Measurements from ENCODE around the gene TMEM132D. TPM values are rescaled to one million over a fixed set of nuclear protein-coding genes. Genes with fewer than 3 reads are reported as not detected.
"Not testable (repeated sequence)": the region's sequence is repeated elsewhere in the genome, so short reads cannot be mapped to it uniquely, and the experiment has no call there.

The TMEM132D gene
- total RNA-seq, 2 experiments from 2014 or later: not detected

DNA sequence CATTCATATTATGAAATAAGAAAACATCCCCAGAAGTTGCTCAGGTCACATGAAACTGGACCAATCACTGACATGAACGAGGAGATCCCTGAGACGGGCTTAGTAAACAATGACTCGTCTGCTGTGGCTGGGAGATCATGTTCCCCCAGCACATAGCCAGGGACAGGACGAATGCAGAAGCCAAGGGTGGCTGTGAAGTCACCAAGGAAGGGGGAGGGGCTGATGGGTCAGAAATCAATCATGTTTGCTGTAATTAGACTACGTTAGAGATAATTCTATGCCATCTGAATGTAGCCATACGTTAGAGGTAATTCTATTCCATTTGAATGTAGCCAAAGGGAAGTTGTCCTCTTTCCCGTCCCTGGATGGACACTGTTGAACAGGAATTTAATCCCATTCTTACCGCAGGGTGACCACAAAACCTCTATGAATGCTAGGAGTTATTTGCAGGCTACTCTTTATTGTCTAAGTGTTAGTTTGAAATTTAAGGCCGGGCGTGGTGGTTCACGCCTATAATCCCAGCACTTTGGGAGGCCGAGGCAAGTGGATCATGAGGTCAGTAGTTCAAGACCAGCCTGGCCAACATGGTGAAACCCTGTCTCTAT is 332.9 kb downstream of the TMEM132D start:
- DNase-seq: no peak
- intact Hi-C loops (cut with micrococcal nuclease): no loop called here
- CTCF ChIA-PET: no interaction called here
- H3K27me3 Mint-ChIP-seq: no peaks in the 10 kb centered on the region
- no peaks in the 10 kb centered on the region for H3K36me3 Mint-ChIP-seq
- POLR2A ChIA-PET: no interaction called here
- H3K4me1 Mint-ChIP-seq (ENCODE audit: low read depth): no peaks in the 10 kb centered on the region
- H3K27ac Mint-ChIP-seq: no peak overlapping the region
- H3K9me3 Mint-ChIP-seq: peaks cover 11% of the 10 kb centered on the region
- H3K4me3 Mint-ChIP-seq: no peak overlapping the region

DNA sequence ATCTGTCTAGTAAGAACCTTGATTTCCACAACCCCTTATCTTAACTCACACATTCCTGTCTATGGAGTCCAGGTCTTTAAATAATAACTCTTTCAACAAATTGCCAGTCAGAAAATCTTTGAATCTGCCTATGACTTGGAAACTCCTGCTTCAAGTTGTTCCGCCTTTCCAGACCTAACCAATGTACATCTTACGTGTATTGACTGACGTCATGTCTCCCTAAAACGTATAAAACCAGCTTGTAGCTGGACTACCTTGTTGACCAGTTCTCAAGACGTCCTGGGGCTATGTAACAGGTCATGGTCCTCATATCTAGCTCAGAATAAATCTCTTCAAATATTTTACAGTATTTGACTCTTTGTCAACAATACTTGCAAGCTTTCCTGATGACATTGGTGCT is 337.0 kb downstream of the TMEM132D start:
- no peak overlapping the region for H3K4me3 Mint-ChIP-seq
- POLR2A ChIA-PET: no interaction called here
- intact Hi-C loops (cut with micrococcal nuclease): no loop called here

DNA sequence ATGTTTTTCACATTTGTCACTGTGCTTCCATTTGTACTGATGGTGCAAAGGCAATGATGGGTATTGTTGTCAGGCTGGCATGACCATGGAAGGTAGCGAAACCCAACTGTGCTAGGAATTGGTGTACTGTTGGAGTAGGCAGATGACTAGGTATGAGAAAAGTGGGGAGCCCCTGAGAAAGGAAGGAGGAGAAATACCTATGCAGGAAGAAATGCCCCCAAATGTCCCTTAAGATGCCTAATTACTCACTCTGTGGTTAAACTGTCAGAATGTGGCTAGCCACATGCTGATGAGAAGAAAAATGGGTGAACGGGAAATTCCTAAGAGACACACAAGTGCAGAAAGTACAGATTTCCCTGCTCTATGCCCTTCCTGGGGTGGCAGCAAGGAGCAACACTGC is 339.1 kb downstream of the TMEM132D start:
- no peak overlapping the region for H3K27ac Mint-ChIP-seq
- no peak overlapping the region for H3K4me3 Mint-ChIP-seq
- H3K9me3 Mint-ChIP-seq: peaks cover 4% of the 10 kb centered on the region
- H3K4me1 Mint-ChIP-seq (ENCODE audit: low read depth): no peaks in the 10 kb centered on the region
- DNase-seq: no peak
- intact Hi-C loops (cut with micrococcal nuclease): no loop called here
- H3K27me3 Mint-ChIP-seq: no peaks in the 10 kb centered on the region
- CTCF ChIA-PET: no interaction called here
- POLR2A ChIA-PET: no interaction called here
- no peaks in the 10 kb centered on the region for H3K36me3 Mint-ChIP-seq

More for the DNA sequence above, 337.0 kb downstream of the TMEM132D start:
- H3K36me3 Mint-ChIP-seq: no peaks in the 10 kb centered on the region
- CTCF ChIA-PET: no interaction called here
- no peak overlapping the region for H3K27ac Mint-ChIP-seq
- H3K27me3 Mint-ChIP-seq: no peaks in the 10 kb centered on the region
- no peak for DNase-seq
- H3K4me1 Mint-ChIP-seq (ENCODE audit: low read depth): no peaks in the 10 kb centered on the region
- H3K9me3 Mint-ChIP-seq: peaks cover 9% of the 10 kb centered on the region

DNA sequence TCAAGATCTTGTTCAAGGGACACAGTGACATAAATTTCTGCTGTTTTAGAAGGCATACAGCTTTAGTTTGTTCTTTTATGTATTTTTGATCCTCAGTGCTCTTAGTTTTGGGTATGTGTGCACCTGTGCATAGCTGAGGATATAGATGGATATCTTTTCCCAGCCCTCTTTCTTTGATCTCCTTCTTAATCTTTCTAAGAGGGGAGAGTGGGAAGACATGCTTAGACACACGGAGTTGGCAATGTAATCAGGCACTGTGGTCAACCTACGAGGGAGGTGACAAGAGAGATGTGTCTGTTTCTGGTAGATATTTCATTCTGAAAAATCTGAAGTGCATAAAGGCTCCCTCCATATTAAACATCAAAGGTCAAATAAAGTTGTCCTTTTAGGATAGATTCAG is 340.6 kb downstream of the TMEM132D start:
- intact Hi-C loops (cut with micrococcal nuclease): no loop called here
- Mint-ChIP-seq H3K4me1 (ENCODE audit: low read depth) (no peaks in the 10 kb centered on the region), H3K27me3 (no peaks in the 10 kb centered on the region), H3K36me3 (no peaks in the 10 kb centered on the region), H3K27ac (no peak overlapping the region), H3K9me3 (peaks cover 6% of the 10 kb centered on the region), H3K4me3 (no peak overlapping the region)
- POLR2A ChIA-PET: no interaction called here
- CTCF ChIA-PET: no interaction called here
- no peak for DNase-seq

DNA sequence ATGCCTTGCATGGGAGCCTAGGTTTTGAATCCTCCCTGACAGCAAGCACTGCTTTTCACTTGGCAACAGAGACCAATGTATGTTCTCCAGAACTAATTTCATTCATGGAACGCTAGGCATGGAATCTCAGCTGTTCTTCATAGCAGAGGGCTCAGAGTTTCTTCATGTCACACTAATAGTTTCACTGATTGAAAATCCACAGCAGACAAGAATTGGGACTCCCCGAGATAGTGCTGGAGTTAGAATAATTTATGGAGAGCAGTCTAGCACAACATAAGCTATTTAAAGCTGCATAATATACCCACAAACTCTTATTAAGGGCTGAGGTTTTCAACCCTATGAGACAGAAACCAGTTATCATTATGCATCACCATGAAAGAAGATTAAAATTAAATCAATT is 342.5 kb downstream of the TMEM132D start:
- Mint-ChIP-seq H3K4me1 (ENCODE audit: low read depth) (no peaks in the 10 kb centered on the region), H3K27ac (no peak overlapping the region), H3K4me3 (no peak overlapping the region), H3K9me3 (peaks cover 6% of the 10 kb centered on the region), H3K27me3 (no peaks in the 10 kb centered on the region), H3K36me3 (no peaks in the 10 kb centered on the region)
- intact Hi-C loops (cut with micrococcal nuclease): no loop called here
- POLR2A ChIA-PET: no interaction called here
- no peak for DNase-seq
- CTCF ChIA-PET: no interaction called here

DNA sequence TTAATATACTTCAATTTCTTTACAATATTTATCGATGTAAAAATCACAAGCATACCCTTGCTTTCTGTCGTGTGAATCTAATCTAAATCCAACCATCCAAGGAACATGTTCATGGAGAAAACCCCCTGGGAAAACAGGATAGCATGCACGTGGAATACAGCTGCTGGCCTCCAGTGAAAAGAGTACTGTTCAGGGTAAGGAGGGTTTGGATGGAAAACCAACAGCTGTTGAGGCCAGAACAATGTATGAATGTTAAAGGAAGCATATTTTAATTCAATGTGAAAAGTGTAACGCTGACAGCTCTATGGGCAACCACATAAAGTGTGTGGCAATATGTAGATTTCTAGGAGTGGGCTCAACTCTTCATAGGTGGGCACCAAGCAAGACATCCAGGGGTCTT is 344.0 kb downstream of the TMEM132D start:
- Mint-ChIP-seq H3K4me1 (ENCODE audit: low read depth) (no peaks in the 10 kb centered on the region), H3K9me3 (peaks cover 6% of the 10 kb centered on the region), H3K36me3 (no peaks in the 10 kb centered on the region), H3K27me3 (no peaks in the 10 kb centered on the region), H3K27ac (no peak overlapping the region), H3K4me3 (no peak overlapping the region)
- ChIA-PET CTCF (no interaction called here), POLR2A (no interaction called here)
- intact Hi-C loops (cut with micrococcal nuclease): no loop called here
- DNase-seq: no peak

DNA sequence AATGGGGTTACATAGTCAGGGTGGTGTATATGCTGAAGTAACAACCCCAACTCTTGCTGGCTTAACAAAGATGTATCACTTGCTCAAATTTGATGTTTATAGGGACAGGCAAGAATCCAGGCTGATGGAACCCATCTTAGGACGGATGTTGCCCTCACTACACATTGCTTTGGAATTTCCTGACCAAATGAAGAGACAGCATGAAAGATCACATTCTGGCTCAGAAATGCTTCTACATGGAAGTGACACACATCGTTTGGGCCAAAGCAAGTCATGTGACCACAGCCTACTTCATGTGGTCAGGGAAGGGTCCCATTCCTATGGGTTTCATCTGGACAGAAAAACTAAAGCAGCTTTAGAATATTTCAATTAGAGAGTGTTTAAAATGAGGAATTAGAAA is 345.8 kb downstream of the TMEM132D start:
- CTCF ChIA-PET: no interaction called here
- intact Hi-C loops (cut with micrococcal nuclease): no loop called here
- Mint-ChIP-seq H3K27me3 (no peaks in the 10 kb centered on the region), H3K36me3 (no peaks in the 10 kb centered on the region), H3K4me1 (ENCODE audit: low read depth) (no peaks in the 10 kb centered on the region), H3K4me3 (no peak overlapping the region), H3K9me3 (peaks cover 11% of the 10 kb centered on the region), H3K27ac (no peak overlapping the region)
- POLR2A ChIA-PET: no interaction called here
- DNase-seq: no peak

DNA sequence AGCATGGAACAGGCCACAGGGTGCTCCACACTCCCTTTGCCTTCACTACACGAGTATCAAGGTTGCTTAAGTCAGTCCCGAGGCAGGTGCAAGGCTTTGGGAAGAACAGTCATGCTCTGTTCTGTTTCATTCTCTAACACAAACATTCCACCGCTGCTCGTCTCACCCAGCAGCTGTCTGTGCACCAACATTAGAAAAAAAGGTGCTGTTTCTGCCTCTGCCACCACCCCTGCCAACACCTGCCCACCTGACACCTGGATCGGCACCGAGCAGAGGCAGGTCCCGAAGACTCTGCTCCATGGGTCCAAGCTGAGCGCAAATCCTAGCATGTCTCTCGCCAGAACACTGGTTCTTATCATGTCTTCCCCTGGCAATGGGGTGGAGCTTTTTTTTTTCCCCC is 347.7 kb downstream of the TMEM132D start:
- H3K4me3 Mint-ChIP-seq: no peak overlapping the region
- POLR2A ChIA-PET: no interaction called here
- no peaks in the 10 kb centered on the region for H3K4me1 Mint-ChIP-seq (ENCODE audit: low read depth)
- H3K27me3 Mint-ChIP-seq: no peaks in the 10 kb centered on the region
- no peak for DNase-seq
- intact Hi-C loops (cut with micrococcal nuclease): no loop called here
- peaks cover 10% of the 10 kb centered on the region for H3K9me3 Mint-ChIP-seq
- H3K27ac Mint-ChIP-seq: no peak overlapping the region
- H3K36me3 Mint-ChIP-seq: no peaks in the 10 kb centered on the region
- CTCF ChIA-PET: interaction anchor here (0.6 kb wide), 1 partner anchor 646 kb away, joined by 3 read pairs; no protein-coding TSS in a partner anchor

DNA sequence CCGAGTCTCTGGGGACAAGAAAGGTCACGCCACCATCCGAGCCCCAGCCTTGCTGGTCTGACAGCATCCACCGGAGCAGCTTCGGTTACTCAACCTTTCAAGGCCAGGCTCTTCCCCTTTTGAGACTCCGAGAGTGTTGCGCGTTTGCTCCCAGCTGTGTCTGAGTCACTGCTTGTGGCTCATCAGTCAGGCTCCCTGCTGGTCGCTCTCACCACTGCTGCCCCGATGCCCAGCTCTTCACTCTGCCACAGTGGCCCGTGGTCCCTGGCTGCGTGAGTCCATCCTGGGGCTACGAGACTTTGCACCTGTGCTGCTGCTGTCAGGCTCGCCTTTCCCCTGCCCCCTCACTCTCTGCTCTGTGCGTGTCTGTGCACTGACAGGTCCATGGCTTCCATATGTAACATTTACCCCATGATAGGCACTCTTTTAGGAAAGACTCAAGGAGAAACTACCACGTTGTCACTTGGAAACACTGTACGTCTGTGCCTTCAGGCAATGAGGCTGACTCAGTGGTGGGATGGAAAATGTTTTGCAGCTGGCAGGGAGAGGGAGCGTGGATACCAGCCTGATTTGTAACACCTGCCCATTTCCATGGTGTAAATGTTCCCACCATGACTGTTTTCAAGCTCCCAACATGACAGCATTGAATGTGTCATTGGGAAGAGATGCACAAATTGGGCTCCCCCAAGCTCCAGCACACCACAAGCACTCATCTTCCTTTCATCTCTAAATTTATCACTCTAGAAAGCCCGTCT is 350.7 kb downstream of the TMEM132D start:
- Mint-ChIP-seq H3K4me1 (ENCODE audit: low read depth) (no peaks in the 10 kb centered on the region), H3K27ac (no peak overlapping the region), H3K4me3 (no peak overlapping the region), H3K36me3 (no peaks in the 10 kb centered on the region), H3K27me3 (no peaks in the 10 kb centered on the region), H3K9me3 (peaks cover 29% of the 10 kb centered on the region)
- no peak for DNase-seq
- ChIA-PET CTCF (no interaction called here), POLR2A (no interaction called here)
- intact Hi-C loops (cut with micrococcal nuclease): no loop called here

DNA sequence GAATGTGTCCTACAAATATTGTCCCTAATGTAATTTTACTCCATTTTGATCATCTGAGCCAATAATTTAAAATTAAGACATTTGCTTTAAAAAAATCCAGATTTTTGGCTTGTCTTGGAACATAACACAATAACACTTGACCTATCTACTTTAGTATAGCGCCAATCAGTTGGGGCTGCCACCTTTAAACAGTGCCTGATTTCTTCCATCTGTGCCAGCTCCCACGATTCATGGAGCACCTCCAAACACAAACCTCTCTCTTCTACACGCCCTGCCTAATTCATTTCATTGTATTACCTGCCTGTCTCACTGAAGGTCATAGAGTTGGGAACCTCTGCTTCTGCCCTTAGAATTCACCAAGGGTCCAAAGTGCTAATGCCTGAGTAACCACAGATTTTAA is 352.4 kb downstream of the TMEM132D start:
- ChIA-PET POLR2A (no interaction called here), CTCF (no interaction called here)
- no peaks in the 10 kb centered on the region for H3K4me1 Mint-ChIP-seq (ENCODE audit: low read depth)
- no peaks in the 10 kb centered on the region for H3K36me3 Mint-ChIP-seq
- intact Hi-C loops (cut with micrococcal nuclease): no loop called here
- no peak for DNase-seq
- no peak overlapping the region for H3K27ac Mint-ChIP-seq
- no peak overlapping the region for H3K4me3 Mint-ChIP-seq
- no peaks in the 10 kb centered on the region for H3K27me3 Mint-ChIP-seq
- peaks cover 29% of the 10 kb centered on the region for H3K9me3 Mint-ChIP-seq

DNA sequence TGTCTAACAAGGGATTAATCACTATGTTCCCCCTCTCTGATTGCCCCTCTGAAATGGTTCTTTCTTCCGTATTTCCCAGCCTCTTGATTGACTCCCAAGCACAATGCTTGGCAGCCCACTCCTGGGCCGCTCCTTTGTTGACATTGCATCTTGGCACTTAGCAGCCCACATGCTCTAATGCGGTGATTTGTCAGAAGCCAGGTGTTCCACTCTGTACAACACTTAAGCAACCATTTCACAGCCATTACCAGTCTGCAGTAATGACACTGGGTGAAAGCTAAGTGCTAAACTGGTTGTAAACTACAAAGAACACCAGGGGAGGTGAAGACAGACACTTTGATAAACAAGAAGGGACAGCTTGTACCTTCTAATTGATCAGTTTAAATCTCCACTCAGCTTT is 353.5 kb downstream of the TMEM132D start:
- intact Hi-C loops (cut with micrococcal nuclease): no loop called here
- no peaks in the 10 kb centered on the region for H3K36me3 Mint-ChIP-seq
- CTCF ChIA-PET: no interaction called here
- no peak for DNase-seq
- H3K4me1 Mint-ChIP-seq (ENCODE audit: low read depth): no peaks in the 10 kb centered on the region
- no peak overlapping the region for H3K4me3 Mint-ChIP-seq
- no peak overlapping the region for H3K27ac Mint-ChIP-seq
- H3K9me3 Mint-ChIP-seq: peaks cover 29% of the 10 kb centered on the region
- no peaks in the 10 kb centered on the region for H3K27me3 Mint-ChIP-seq
- POLR2A ChIA-PET: no interaction called here

DNA sequence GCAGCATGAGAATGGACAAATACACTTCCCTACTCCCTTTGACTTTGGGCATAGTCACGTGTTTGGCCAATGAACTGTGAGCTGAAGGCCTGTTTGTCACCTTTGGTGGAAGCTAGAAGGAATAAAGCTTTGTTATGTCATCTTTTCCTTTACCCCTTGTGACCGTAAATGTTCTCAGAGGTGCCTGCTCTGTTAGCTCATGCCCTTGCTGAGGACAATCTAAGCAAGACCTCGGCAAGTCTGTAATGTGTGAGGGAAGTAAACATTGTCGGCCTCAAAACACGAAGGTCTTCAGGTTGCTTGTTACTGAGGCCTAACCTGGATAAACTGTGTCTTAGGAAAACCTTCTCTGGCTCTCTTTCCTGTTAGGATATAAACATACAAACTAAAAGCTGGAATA is 354.2 kb downstream of the TMEM132D start:
- intact Hi-C loops (cut with micrococcal nuclease): no loop called here
- no peak for DNase-seq
- POLR2A ChIA-PET: no interaction called here
- peaks cover 29% of the 10 kb centered on the region for H3K9me3 Mint-ChIP-seq
- no peaks in the 10 kb centered on the region for H3K36me3 Mint-ChIP-seq
- H3K27me3 Mint-ChIP-seq: no peaks in the 10 kb centered on the region
- no peaks in the 10 kb centered on the region for H3K4me1 Mint-ChIP-seq (ENCODE audit: low read depth)
- no peak overlapping the region for H3K27ac Mint-ChIP-seq
- H3K4me3 Mint-ChIP-seq: no peak overlapping the region
- CTCF ChIA-PET: no interaction called here

DNA sequence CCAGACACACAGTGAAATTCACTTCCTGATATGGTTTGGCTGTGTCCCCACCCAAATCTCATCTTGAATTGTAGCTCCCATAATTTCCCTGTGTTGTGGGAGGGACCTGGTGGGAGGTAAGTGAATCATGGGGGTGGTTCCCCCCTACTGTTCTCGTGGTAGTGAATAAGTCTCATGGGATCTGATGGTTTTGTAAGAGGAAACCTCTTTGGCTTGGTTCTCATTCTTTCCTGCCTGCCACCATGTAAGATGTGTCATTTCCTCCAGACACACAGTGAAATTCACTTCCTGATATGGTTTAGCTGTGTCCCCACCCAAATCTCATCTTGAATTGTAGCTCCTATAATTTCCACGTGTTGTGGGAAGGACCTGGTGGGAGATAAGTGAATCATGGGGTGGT is 354.8 kb downstream of the TMEM132D start:
- intact Hi-C loops (cut with micrococcal nuclease); H3K4me1 Mint-ChIP-seq (ENCODE audit: low read depth); H3K27ac Mint-ChIP-seq; CTCF ChIA-PET; H3K4me3 Mint-ChIP-seq; POLR2A ChIA-PET; DNase-seq; H3K27me3 Mint-ChIP-seq; H3K36me3 Mint-ChIP-seq: not testable (repeated sequence)
- peaks cover 29% of the 10 kb centered on the region for H3K9me3 Mint-ChIP-seq

All from activated CD4-positive, alpha-beta memory T cell treated with anti-CD3 and anti-CD28 coated beads for 36 hours (primary cell).